LNCaP clone FGC (cell line): ENCODE measurements around the gene KMT2E.
"Not testable (repeated sequence)": the region's sequence is repeated elsewhere in the genome, so short reads cannot be mapped to it uniquely, and the experiment has no call there.

Source experiments
- DNase-seq: peaks from one replicate; pipeline ENCODE4 v3.0.0-alpha.2; 2011; ENCODE audit warnings: low read depth
- H3K4me3 ChIP-seq: 2 replicates; pipeline ENCODE4 v1.5.1; 2011; ENCODE audit warnings: mild to moderate bottlenecking, low read depth, low read length, control low read depth
- TF ChIP-seq, protein P1 (sequence below): IDR thresholded peaks from 2 replicates; pipeline ENCODE4 v1.5.1; 2012; ENCODE audit warnings: mild to moderate bottlenecking; ENCODE audit not compliant: control insufficient read depth, insufficient read depth; ENCODE audit errors: extremely low read depth

Gene KMT2E

DNA sequence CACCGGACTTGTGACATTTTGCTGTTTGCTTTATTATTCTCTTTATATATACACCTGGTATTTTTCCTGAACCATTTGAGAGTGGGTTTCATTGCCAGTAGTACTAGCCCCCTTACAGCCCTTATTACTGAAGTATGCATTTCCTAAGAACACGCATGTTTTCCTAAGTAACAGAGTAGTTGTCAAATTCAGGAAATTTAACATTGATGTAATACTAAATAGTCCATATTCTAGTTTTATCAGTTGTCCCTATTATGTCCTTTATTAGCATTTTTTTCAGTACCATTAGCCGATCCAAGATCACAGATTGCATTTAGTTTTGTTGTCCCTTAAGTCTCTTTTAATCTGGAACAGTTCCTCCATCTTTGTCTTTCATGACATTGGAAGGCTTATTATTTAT lies 8.0 kb downstream of the KMT2E start:
- TF ChIP-seq, protein P1, sequence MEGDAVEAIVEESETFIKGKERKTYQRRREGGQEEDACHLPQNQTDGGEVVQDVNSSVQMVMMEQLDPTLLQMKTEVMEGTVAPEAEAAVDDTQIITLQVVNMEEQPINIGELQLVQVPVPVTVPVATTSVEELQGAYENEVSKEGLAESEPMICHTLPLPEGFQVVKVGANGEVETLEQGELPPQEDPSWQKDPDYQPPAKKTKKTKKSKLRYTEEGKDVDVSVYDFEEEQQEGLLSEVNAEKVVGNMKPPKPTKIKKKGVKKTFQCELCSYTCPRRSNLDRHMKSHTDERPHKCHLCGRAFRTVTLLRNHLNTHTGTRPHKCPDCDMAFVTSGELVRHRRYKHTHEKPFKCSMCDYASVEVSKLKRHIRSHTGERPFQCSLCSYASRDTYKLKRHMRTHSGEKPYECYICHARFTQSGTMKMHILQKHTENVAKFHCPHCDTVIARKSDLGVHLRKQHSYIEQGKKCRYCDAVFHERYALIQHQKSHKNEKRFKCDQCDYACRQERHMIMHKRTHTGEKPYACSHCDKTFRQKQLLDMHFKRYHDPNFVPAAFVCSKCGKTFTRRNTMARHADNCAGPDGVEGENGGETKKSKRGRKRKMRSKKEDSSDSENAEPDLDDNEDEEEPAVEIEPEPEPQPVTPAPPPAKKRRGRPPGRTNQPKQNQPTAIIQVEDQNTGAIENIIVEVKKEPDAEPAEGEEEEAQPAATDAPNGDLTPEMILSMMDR: no peak
- no peak for DNase-seq
- no peak overlapping the region for H3K4me3 ChIP-seq

DNA sequence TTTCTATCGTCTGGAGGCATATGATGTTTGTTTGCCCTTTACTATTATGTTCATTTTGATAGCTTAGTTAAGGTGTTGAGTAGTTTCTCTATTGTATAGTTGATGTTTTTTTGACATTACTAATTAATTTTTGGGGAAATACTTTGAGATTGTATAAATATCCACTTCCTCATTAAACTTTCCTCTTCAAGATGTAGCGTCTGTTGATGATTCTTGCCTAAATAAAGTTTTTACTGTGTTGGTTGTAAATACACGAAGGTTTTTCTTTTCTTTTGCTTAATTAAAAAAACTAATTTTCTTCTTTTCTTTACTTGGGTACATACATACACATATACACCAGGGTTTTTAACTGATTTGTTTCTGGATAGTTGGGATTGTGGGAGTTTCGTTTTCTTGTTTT lies 8.5 kb downstream of the KMT2E start:
- DNase-seq: no peak
- TF ChIP-seq, protein P1: no peak
- H3K4me3 ChIP-seq: no peak overlapping the region

DNA sequence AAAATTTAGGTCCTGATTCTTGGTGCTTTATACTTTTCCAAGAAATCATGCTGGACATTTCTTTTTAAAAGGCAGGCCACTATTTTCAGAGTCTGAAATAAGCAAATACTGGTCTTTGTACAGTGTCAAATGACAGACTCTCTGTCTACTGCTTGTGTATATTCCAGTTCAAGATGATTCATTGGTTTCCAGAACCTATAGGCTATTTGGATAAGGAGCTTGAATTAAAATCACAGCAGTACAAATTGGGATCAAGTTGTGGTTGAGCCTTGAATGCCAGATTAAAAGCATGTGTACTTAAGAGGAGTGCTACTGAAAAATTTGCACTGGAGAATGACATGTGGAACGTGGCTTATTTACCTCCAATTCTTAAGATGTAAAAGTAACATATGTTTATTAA lies 10.7 kb downstream of the KMT2E start:
- no peak overlapping the region for H3K4me3 ChIP-seq
- TF ChIP-seq, protein P1: no peak
- DNase-seq: no peak

DNA sequence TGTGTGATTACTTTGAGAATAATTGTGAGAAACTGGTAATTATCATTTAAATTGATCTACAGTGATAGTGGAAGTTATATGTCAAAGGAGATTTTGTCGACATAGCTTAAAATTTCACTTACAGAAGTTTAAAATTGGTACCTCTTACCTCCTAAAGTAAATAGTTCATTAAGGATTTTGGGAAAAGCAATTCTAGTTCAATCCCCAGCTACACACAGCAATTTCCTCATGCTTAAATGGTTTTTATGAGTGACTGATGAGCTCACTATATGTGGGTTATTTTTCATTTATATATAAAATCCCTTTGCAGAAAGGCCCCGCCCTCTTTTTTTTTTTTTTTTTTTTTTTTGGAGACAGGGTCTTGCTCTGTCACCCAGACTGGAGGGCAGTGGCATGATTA lies 12.7 kb downstream of the KMT2E start:
- TF ChIP-seq, protein P1: no peak
- DNase-seq: no peak
- no peak overlapping the region for H3K4me3 ChIP-seq

DNA sequence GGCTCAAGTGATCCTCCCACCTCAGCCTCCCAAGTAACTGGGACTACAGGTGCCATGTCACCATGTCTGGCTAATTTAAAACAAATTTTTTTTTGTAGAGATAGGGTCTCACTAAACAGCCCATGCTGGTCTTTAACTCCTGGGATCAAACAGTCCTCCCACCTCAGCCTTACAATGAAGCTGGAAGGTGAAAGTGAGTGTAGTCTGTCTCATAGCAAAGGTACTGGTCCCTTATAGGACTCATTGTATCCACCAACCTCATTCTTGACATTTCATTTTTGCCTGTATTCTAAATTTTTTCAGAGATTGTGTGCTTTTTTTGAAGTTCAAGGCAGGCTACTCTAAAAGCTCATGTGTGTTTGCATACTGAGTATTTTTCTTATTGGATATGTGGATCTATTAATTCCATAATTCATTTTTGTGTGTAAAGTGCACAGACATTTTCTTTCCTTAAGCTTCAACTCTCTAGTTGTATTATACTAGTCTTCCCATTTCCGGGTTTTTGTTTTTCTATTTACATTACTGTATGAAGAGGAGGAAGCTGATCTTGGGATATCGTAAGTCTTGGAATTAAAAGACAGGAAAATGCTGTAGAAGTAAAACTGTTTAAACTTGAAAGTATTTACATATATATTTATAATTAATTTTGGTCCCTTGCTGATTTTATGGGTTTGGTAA lies 13.3 kb downstream of the KMT2E start:
- TF ChIP-seq, protein P1: no peak
- H3K4me3 ChIP-seq: peak overlapping the region; percentile 28; the same call in 1 of the 2 replicates
- no peak for DNase-seq

DNA sequence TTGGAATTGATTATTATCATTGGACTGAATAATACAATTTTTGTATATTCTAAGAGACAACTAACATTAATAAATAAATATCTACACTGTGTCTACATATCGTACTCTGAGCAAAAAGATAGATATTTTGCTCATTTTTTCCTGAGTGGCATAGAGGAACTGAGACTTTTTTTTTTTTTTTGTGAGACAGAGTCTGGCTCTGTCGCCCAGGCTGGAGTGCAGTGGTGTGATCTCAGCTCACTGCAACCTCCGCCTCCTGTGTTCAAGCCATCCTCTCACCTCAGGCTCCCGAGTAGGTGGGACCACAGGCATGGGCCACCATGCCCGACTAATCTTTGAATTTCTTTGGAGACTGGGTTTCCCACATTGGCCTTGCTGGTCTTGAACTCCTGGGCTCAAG lies 14.0 kb downstream of the KMT2E start:
- H3K4me3 ChIP-seq: peak overlapping the region; percentile 28; the same call in 1 of the 2 replicates
- DNase-seq: no peak
- TF ChIP-seq, protein P1: no peak

DNA sequence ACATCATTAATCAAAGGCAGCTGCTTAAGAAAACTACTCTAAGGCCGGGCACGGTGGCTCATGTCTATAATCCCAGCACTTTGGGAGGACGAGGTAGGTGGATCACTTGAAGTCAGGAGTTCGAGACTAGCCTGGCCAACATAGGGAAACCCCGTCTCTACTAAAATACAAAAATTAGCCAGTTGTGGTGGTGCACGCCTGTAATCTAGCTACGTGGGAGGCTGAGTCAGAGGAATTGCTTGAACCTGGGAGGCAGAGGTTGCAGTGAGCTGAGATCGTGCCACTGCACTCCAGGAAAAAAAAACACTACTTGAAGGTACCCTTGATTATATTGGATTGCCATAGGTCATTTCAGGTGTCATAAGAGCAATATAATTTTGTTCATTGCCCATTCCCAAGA lies 14.9 kb downstream of the KMT2E start:
- not testable (repeated sequence) for DNase-seq, H3K4me3 ChIP-seq
